Keratinocyte (primary cell): Measurements from ENCODE around the gene CTDSP1.

Source experiments
- EZH2 ChIP-seq: IDR thresholded peaks from one replicate; pipeline ENCODE4 v1.6.1; 2012; ENCODE audit warnings: inconsistent platforms, mild to moderate bottlenecking, low read length, moderate library complexity
- TF ChIP-seq, protein P1 (sequence below), 3 experiments: IDR thresholded peaks in 1 of 3; conservative IDR thresholded peaks in 1 of 3; optimal IDR thresholded peaks in 1 of 3; 2 replicates in 2 of 3; 3 replicates in 1 of 3; pipeline versions ENCODE3 to v1.5.1; 2011; ENCODE audit warnings: low read length in 3 of 3, mild to moderate bottlenecking in 3 of 3, moderate library complexity in 2 of 3, control low read depth in 1 of 3, inconsistent platforms in 1 of 3; ENCODE audit not compliant: insufficient read depth in 2 of 3; ENCODE audit errors: extremely low read depth in 1 of 3

- TF ChIP-seq, protein P1, sequence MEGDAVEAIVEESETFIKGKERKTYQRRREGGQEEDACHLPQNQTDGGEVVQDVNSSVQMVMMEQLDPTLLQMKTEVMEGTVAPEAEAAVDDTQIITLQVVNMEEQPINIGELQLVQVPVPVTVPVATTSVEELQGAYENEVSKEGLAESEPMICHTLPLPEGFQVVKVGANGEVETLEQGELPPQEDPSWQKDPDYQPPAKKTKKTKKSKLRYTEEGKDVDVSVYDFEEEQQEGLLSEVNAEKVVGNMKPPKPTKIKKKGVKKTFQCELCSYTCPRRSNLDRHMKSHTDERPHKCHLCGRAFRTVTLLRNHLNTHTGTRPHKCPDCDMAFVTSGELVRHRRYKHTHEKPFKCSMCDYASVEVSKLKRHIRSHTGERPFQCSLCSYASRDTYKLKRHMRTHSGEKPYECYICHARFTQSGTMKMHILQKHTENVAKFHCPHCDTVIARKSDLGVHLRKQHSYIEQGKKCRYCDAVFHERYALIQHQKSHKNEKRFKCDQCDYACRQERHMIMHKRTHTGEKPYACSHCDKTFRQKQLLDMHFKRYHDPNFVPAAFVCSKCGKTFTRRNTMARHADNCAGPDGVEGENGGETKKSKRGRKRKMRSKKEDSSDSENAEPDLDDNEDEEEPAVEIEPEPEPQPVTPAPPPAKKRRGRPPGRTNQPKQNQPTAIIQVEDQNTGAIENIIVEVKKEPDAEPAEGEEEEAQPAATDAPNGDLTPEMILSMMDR (optimal IDR thresholded peaks at IDR 0.05 in 1 of 3, IDR thresholded peaks at IDR 0.05 in 1 of 3, conservative IDR thresholded peaks at IDR 0.05 in 1 of 3; ENCODE audit: extremely low read depth in 1 of 3, insufficient read depth in 2 of 3, low read length in 3 of 3) = no peak
- no peak for TF ChIP-seq EZH2
Measured at GRCh38 chr2:218402911-218403411, 3.3 kb downstream of the CTDSP1 start.
